GM23338 (cell line): Measurements from ENCODE around the gene CSNK1G1. TPM values are rescaled to one million over a fixed set of nuclear protein-coding genes. Genes with fewer than 3 reads are reported as not detected.

ENCODE experiments used
- CTCF ChIP-seq, 2 experiments: fragments of 200-600 bp in 1 of 2; sonication (generic) in 1 of 2; conservative IDR thresholded peaks; 2 replicates each; pipeline versions ENCODE4 v1.5.1 to v1.6.1; 2016 to 2017; ENCODE audit warnings: antibody characterized with exemption in 2 of 2, low read depth in 2 of 2, mild to moderate bottlenecking in 2 of 2, moderate library complexity in 1 of 2
- EZH2 ChIP-seq: fragments of 200-600 bp; sonication (generic); IDR thresholded peaks from one replicate; pipeline ENCODE4 v1.8.0; 2017; ENCODE audit warnings: antibody characterized with exemption, mild to moderate bottlenecking, low read depth; ENCODE audit not compliant: unreplicated experiment
- NANOG ChIP-seq: IDR thresholded peaks from 2 replicates; pipeline ENCODE4 v1.6.1; 2016; ENCODE audit warnings: antibody characterized with exemption, borderline replicate concordance
- REST ChIP-seq: IDR thresholded peaks from one replicate; pipeline ENCODE4 v1.6.1; 2018; ENCODE audit warnings: antibody characterized with exemption; ENCODE audit not compliant: unreplicated experiment
- ZNF114 ChIP-seq: fragments of 250-450 bp; sonication (Bioruptor Pico); IDR thresholded peaks from 2 replicates; pipeline ENCODE4 v1.5.0; 2020; ENCODE audit warnings: mild to moderate bottlenecking, moderate library complexity
- ZNF462 ChIP-seq: fragments of 250-450 bp; sonication (Bioruptor Pico); IDR thresholded peaks from 2 replicates; pipeline ENCODE4 v1.5.0; 2020; ENCODE audit warnings: mild to moderate bottlenecking, moderate library complexity
- polyA plus RNA-seq: library from polyadenylated mRNA; unstranded; fragments of >200 nt; fragmentation: Nextera tagmentation; extraction: Ambion mirVana; gene quantifications from 2 replicates; pipeline ENCODE4 v1.2.1, GENCODE V29; 2016
- total RNA-seq: library from RNA; depleted of rRNA; stranded (reverse); fragments of >200 nt; shearing (Covaris generic); gene quantifications from 2 replicates; pipeline ENCODE4 v1.2.3, GENCODE V29; 2014

The CSNK1G1 gene
- total and polyA plus RNA-seq, 2 experiments from 2014 or later = 9.3 to 13.4 TPM

- TF ChIP-seq ZNF462 (no peak), ZNF114 (CRISPR knock-in tag) (no peak), CTCF (conservative IDR thresholded peaks at IDR 0.05; ENCODE audit: low read depth in 2 of 2) (no peak), NANOG (no peak), EZH2 (no peak), REST (no peak)
These were observed 130.2 kb downstream of the CSNK1G1 start (continued) for GRCh38 chr15:64225804-64226203.
